Peyer's patch (tissue), 4 donors: ENCODE measurements around the gene SGIP1. TPM values are rescaled to one million over a fixed set of nuclear protein-coding genes. Genes with fewer than 3 reads are reported as not detected.
"Not testable (repeated sequence)": the region's sequence is repeated elsewhere in the genome, so short reads cannot be mapped to it uniquely, and the experiment has no call there.

Source experiments
- DNase-seq, 3 donors: peaks; one replicate each; pipeline ENCODE4 v3.0.0-alpha.2; 2017 to 2019
- H3K27ac ChIP-seq, 4 donors: fragments of 200-600 bp; sonication (generic); one replicate each; pipeline ENCODE4 v1.5.1; 2016 to 2019
- H3K27me3 ChIP-seq, 2 donors: fragments of 200-600 bp; sonication (generic); one replicate each; pipeline ENCODE4 v1.5.1; 2019
- H3K36me3 ChIP-seq, 3 donors: fragments of 200-600 bp; sonication (generic); one replicate each; pipeline ENCODE4 v1.5.1; 2016 to 2019
- H3K4me1 ChIP-seq, 4 donors: fragments of 200-600 bp; sonication (generic); one replicate each; pipeline ENCODE4 v1.5.1; 2016 to 2019
- H3K4me3 ChIP-seq, 4 donors: fragments of 200-600 bp; sonication (generic); 1 replicate in 3 of 4; 2 replicates in 1 of 4; pipeline ENCODE4 v1.5.1; 2016 to 2019; ENCODE audit warnings: mild to moderate bottlenecking in 1 of 4
- H3K9me3 ChIP-seq, 4 donors: fragments of 200-600 bp; sonication (generic); one replicate each; pipeline ENCODE4 v1.5.1; 2016 to 2019; ENCODE audit warnings: mild to moderate bottlenecking in 1 of 4
- CTCF ChIP-seq, 6 experiments: fragments of 450-650 bp in 4 of 6; fragments of 200-600 bp in 2 of 6; sonication (generic) in 1 of 6; IDR thresholded peaks; one replicate each; pipeline ENCODE4 v1.5.1; 2017 to 2019; ENCODE audit warnings: antibody characterized with exemption in 6 of 6, mild to moderate bottlenecking in 3 of 6, moderate library complexity in 1 of 6
- POLR2A ChIP-seq, 2 donors: fragments of 450-650 bp; IDR thresholded peaks; one replicate each; pipeline ENCODE4 v1.5.1; 2017; ENCODE audit warnings: antibody characterized with exemption in 2 of 2, mild to moderate bottlenecking in 2 of 2, moderate library complexity in 2 of 2
- total RNA-seq, 4 donors: library from RNA; depleted of rRNA; stranded (reverse); fragments of >200 nt; gene quantifications; one replicate each; pipeline ENCODE4 v1.1.0, GENCODE V29; 2016

The SGIP1 gene
- total RNA-seq, 4 donors from 2014 or later: 0.47 to 14.9 (median 5.8) TPM

GRCh38 chr1:66730462-66730861 lies 196.5 kb downstream of the SGIP1 start:
- Histone ChIP-seq H3K4me3 (no peak overlapping the region), H3K36me3 (no peaks in the 10 kb centered on the region), H3K4me1 (no peaks in the 10 kb centered on the region), H3K27ac (no peak overlapping the region), H3K9me3 (no peaks in the 10 kb centered on the region), H3K27me3 (no peaks in the 10 kb centered on the region)
- DNase-seq: no peak
- TF ChIP-seq POLR2A (IDR thresholded peaks at IDR 0.05) (no peak), CTCF (IDR thresholded peaks at IDR 0.05) (no peak)

- no peak for DNase-seq
- H3K27me3 ChIP-seq: no peaks in the 10 kb centered on the region
- H3K36me3 ChIP-seq: no peaks in the 10 kb centered on the region
- H3K9me3 ChIP-seq: no peaks in the 10 kb centered on the region
- no peak overlapping the region for H3K27ac ChIP-seq
- H3K4me1 ChIP-seq: no peaks in the 10 kb centered on the region
- TF ChIP-seq CTCF (IDR thresholded peaks at IDR 0.05) (no peak), POLR2A (IDR thresholded peaks at IDR 0.05) (no peak)
- H3K4me3 ChIP-seq: no peak overlapping the region
Observed at GRCh38 chr1:66731170-66731865, 197.4 kb downstream of the SGIP1 start.

- H3K27ac ChIP-seq: no peak overlapping the region
- H3K9me3 ChIP-seq: no peaks in the 10 kb centered on the region
- no peaks in the 10 kb centered on the region for H3K27me3 ChIP-seq
- TF ChIP-seq POLR2A (IDR thresholded peaks at IDR 0.05) (no peak), CTCF (IDR thresholded peaks at IDR 0.05) (no peak)
- no peak for DNase-seq
- no peak overlapping the region for H3K4me3 ChIP-seq
- no peaks in the 10 kb centered on the region for H3K36me3 ChIP-seq
- H3K4me1 ChIP-seq: no peaks in the 10 kb centered on the region
Observed at GRCh38 chr1:66732407-66733166, 198.6 kb downstream of the SGIP1 start.

GRCh38 chr1:66733348-66734017 lies 199.5 kb downstream of the SGIP1 start:
- Histone ChIP-seq H3K9me3 (no peaks in the 10 kb centered on the region), H3K4me3 (no peak overlapping the region), H3K27me3 (no peaks in the 10 kb centered on the region), H3K4me1 (no peaks in the 10 kb centered on the region), H3K36me3 (no peaks in the 10 kb centered on the region), H3K27ac (no peak overlapping the region)
- DNase-seq: no peak
- no peak for TF ChIP-seq POLR2A (IDR thresholded peaks at IDR 0.05)
- no peak for TF ChIP-seq CTCF (IDR thresholded peaks at IDR 0.05)

- not testable (repeated sequence) for H3K36me3 ChIP-seq, H3K27me3 ChIP-seq, DNase-seq, H3K4me3 ChIP-seq, H3K4me1 ChIP-seq, H3K9me3 ChIP-seq, H3K27ac ChIP-seq
Observed at GRCh38 chr1:66734531-66734930, 200.6 kb downstream of the SGIP1 start.

- H3K9me3 ChIP-seq: no peaks in the 10 kb centered on the region
- DNase-seq: no peak
Observed at GRCh38 chr1:66737836-66738235, 203.9 kb downstream of the SGIP1 start.

More at GRCh38 chr1:66737836-66738235, 203.9 kb downstream of the SGIP1 start:
- Histone ChIP-seq H3K27ac (no peak overlapping the region), H3K27me3 (no peaks in the 10 kb centered on the region), H3K36me3 (no peaks in the 10 kb centered on the region), H3K4me1 (no peaks in the 10 kb centered on the region), H3K4me3 (no peak overlapping the region)
- no peak for TF ChIP-seq POLR2A (IDR thresholded peaks at IDR 0.05)
- TF ChIP-seq CTCF (IDR thresholded peaks at IDR 0.05): no peak
